Lower leg skin (tissue), 4 donors: ENCODE data around the gene NIP7. TPM values are rescaled to one million over a fixed set of nuclear protein-coding genes. Genes with fewer than 3 reads are reported as not detected.
A peak's percentile ranks its signal among the peaks of the same experiment; 100 is the strongest.

Experiments used
- DNase-seq, 2 donors: peaks; one replicate each; pipeline ENCODE4 v3.0.0-alpha.2; 2019; ENCODE audit warnings: low spot score in 2 of 2
- H3K4me3 ChIP-seq: fragments of 200-600 bp; sonication (generic); 2 replicates; pipeline ENCODE4 v1.5.1; 2017; ENCODE audit warnings: mild to moderate bottlenecking, low read depth; ENCODE audit not compliant: poor library complexity, severe bottlenecking
- CTCF ChIP-seq, 3 donors: fragments of 450-650 bp; IDR thresholded peaks; one replicate each; pipeline ENCODE4 v1.5.1; 2016; ENCODE audit warnings: antibody characterized with exemption in 3 of 3, mild to moderate bottlenecking in 3 of 3, moderate library complexity in 2 of 3
- POLR2A ChIP-seq, 2 donors: fragments of 450-650 bp; IDR thresholded peaks; one replicate each; pipeline ENCODE4 v1.6.1; 2016 to 2017; ENCODE audit warnings: antibody characterized with exemption in 2 of 2, mild to moderate bottlenecking in 1 of 2, moderate library complexity in 1 of 2
- WGBS, 2 donors: methylation state at CpG; one replicate each; pipeline ENCODE4 v1.1.5; 2018; 5-methylcytosine and 5-hydroxymethylcytosine counted together
- intact Hi-C: fragments of 100-400 bp; cut with DNase I; formaldehyde crosslinking; loops from one replicate; pipeline ENCODE4 v1.15.0; 2023; ENCODE audit warnings: low total_unique reads
- total RNA-seq, 4 donors: library from RNA; depleted of rRNA; stranded (reverse); fragments of >200 nt; gene quantifications; one replicate each; pipeline ENCODE4 v1.1.0, GENCODE V29; 2016

Gene NIP7
- total RNA-seq, 4 donors from 2014 or later: 11.0 to 13.8 (median 12.7) TPM

DNA sequence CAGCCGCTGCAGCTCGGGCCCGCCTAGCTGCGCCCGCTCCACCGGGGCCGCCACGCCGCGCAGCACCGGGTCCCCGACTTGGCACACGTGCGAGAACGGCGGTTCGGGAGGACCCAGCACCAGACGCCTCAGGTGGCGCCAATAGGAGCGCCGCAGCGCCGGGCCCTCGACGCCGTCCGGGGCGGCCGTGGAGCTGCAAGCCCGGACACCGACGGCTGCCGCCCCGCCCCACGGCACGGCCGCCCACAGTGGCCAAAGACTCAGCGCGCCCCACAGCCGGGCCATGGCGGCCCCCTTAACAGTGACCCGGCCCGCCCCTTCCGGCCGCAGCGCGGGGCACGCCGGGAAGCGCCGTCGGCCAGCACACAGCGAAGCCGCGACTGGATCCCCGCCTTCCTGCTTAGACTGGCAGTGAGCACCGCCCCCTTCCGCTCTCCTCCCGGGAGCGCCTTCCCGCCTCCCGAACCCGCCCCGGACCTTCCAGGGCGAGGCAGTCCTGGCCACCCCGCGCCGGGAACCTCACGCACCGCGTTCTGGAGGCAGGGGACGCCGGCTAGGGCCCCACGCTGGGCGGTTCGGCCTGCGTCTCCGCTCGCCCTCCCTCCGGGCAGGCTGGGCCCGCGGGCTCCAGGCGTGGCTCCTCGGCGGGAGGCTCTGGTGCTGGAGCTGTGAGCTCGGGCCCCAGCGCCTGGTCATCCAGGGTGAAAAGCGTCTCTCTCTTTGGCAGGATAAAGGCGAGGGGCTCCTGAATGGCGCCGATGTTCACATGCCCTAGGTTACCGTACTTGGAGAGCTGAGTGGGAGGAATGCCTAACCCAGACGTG lies 9.1 kb upstream of the NIP7 start, which contains the start of gene PDF:
Gene PDF (minus strand): TSS at position 303 of the 824 bp plus-strand sequence. CDS start 18 bp downstream, at position 285.
- intact Hi-C loops: no loop called here
- WGBS, 2 donors: 0% methylated on average over 41 to 43 of the region's 93 CpGs
- DNase-seq: peak; percentile 92 to 98
- peak in 1 of 3 donors; percentile 24 for TF ChIP-seq CTCF (IDR thresholded peaks at IDR 0.05)
- TF ChIP-seq POLR2A (IDR thresholded peaks at IDR 0.05): no peak
- peak within 1 kb of the TSS; percentile 64 for H3K4me3 ChIP-seq

DNA sequence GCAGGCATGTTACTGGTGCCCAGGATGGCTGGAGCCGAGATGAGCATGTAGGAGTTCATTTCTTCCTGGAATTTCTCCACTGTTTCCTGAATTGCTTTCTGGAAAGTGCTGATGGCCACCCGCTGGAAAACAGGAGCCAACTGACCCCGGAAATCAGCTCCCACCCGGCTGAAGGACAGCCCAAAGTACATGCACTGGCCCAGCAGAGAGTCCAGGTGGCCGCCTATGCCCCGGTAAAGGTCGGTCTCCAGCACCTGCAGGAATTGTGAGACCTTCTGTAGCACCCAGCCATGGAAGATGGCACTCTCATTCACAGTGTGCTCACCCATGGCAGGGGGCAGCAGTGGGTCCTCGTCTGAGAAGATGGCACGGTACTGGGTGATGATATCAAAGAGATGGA lies 4.9 kb upstream of the NIP7 start:
- no peak for TF ChIP-seq POLR2A (IDR thresholded peaks at IDR 0.05)
- no peak for TF ChIP-seq CTCF (IDR thresholded peaks at IDR 0.05)
- 90 to 94% methylated on average over 9 of the region's 9 CpGs for WGBS, 2 donors
- intact Hi-C loops: no loop called here
- no peak overlapping the region for H3K4me3 ChIP-seq
- no peak for DNase-seq

DNA sequence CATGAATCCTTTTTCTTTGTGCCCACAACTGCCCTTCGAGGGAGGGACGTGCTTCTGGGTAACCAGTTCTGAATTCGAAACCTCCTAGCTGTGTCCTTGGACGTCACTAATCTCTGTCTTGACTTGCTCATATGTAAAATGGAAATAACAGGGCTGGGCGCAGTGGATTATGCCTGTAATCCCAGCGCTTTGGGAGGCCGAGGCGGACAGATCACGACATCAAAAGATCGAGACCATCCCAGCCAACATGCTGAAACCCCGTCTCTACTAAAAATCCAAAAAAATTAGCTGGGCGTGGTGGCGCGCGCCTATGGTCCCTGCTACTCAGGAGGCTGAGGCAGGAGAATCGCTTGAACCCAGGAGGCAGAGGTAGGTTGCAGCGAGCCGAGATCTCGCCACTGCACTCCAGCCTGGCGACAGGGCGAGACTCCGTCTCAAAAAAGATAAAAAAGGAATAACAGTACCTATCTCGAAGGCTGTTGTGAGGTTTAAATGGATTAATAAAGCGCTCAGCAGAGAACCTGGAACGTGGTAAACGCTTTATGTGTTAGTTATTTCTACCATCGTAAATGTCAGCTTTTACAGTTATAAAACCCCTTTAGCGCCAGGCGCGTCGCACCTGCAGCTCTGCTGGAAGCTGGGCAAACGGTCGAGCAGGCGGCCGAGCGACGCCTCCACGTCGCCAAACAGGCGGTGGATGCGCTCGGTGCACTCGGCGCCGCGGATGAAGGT lies 849 bp upstream of the NIP7 start:
- 16 to 18% methylated on average over 46 of the region's 46 CpGs for WGBS, 2 donors
- no peak for TF ChIP-seq CTCF (IDR thresholded peaks at IDR 0.05)
- TF ChIP-seq POLR2A (IDR thresholded peaks at IDR 0.05): no peak
- peak in 1 of 2 donors; percentile 91 for DNase-seq
- peak overlapping the region; percentile 69 for H3K4me3 ChIP-seq
- intact Hi-C loops: no loop called here

DNA sequence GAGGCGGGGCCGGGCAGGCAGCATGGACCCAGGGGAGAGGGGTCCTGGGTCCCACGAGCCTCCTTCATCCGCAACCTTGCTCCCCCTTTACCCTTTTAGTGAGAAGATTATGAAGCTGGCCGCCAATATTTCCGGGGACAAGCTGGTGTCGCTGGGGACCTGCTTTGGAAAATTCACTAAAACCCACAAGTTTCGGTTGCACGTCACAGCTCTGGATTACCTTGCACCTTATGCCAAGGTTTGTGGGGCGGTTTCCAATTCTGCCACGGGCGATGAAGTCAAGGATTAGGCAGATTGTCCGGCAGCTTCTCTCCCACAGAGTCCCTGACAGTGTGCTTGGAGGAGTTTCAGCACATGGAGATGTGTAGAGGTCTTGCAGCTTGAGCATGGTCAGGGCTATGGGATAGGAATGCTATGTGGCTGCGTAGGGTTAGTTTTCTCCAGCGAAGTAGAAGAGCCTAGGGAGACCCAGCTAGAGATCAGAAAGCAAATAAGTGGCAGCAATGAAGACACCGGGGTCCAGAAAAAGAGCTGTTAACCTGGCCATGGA lies 598 bp downstream of the NIP7 start:
- DNase-seq: no peak
- intact Hi-C loops: no loop called here

DNA sequence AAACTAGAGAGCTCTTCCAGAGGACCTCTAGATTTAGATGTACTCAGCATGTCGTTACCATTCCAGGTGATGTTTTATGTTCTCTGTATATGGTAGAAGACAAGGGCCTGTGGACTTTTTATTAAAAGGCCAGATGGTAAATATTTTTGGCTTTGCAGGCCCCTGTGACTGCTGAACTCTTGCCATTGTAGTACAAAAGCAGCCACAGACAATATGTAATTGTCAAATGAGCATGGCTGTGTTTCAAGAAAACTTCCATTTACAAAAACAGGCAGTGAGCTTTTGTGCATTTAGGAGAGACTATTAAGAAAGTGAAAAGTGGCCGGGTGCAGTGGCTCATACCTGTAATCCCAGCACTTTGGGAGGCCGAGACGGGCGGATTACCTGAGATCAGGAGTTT lies 4.6 kb downstream of the NIP7 start:
- TF ChIP-seq CTCF (IDR thresholded peaks at IDR 0.05) (no peak), POLR2A (IDR thresholded peaks at IDR 0.05) (no peak)
- no peak for DNase-seq
- H3K4me3 ChIP-seq: no peak overlapping the region
- intact Hi-C loops: no loop called here
- 91 to 93% methylated on average over 5 of the region's 5 CpGs for WGBS, 2 donors

More for the DNA sequence above, 598 bp downstream of the NIP7 start:
- no peak for TF ChIP-seq CTCF (IDR thresholded peaks at IDR 0.05)
- peak overlapping the region; percentile 69 for H3K4me3 ChIP-seq
- 7 to 9% methylated on average over 16 of the region's 16 CpGs for WGBS, 2 donors
